ENCODE measurements around the gene FAM89B. TPM values are rescaled to one million over a fixed set of nuclear protein-coding genes. Genes with fewer than 3 reads are reported as not detected.

Gene FAM89B
- total RNA-seq, 4 donors from 2014 or later, result 12.0 to 44.1 (median 23.9) TPM

- 1 to 3% methylated on average over 18 to 22 of the region's 79 CpGs for WGBS, 2 donors
- Histone ChIP-seq H3K4me1 (peaks cover 58 to 80% (median 59%) of the 10 kb centered on the region in 3 donors), H3K9me3 (no peaks in the 10 kb centered on the region), H3K4me3 (peak within 1 kb of the TSS; percentile 46 to 83 (median 63)), H3K27ac (peak within 1 kb of the TSS; percentile 78 to 95 (median 92)), H3K36me3 (peaks cover 0 to 10% (median 0%) of the 10 kb centered on the region in 3 donors), H3K27me3 (no peaks in the 10 kb centered on the region)
- peak in 2 of 4 donors; percentile 19 to 51 for TF ChIP-seq POLR2A (IDR thresholded peaks at IDR 0.05)
- TF ChIP-seq CTCF (IDR thresholded peaks at IDR 0.05), result peak in 1 of 6 experiments; percentile 5
- intact Hi-C loops (cut with DNase I), result no loop called here
- no peak for DNase-seq
Observed at GRCh38 chr11:65558002-65558929, 14.1 kb upstream of the FAM89B start, which contains the start of gene LTBP3. Gene LTBP3 (minus strand): TSS chr11:65558359. CDS start chr11:65557959, 400 bp downstream.

GRCh38 chr11:65558930-65559509 is 13.3 kb upstream of the FAM89B start:
- no peaks in the 10 kb centered on the region for H3K27me3 ChIP-seq
- H3K9me3 ChIP-seq, result no peaks in the 10 kb centered on the region
- WGBS, 2 donors, result 66 to 71% methylated on average over 4 to 6 of the region's 19 CpGs
- intact Hi-C loops (cut with DNase I), result no loop called here
- peak overlapping the region in 3 of 4 donors; percentile 58 to 83 (median 68) for H3K4me3 ChIP-seq
- peak overlapping the region; percentile 78 to 95 (median 92) for H3K27ac ChIP-seq
- DNase-seq, result no peak
- TF ChIP-seq POLR2A (IDR thresholded peaks at IDR 0.05), result no peak
- no peak for TF ChIP-seq CTCF (IDR thresholded peaks at IDR 0.05)
- peaks cover 0 to 3% (median 0%) of the 10 kb centered on the region in 3 donors for H3K36me3 ChIP-seq
- peaks cover 57 to 73% (median 59%) of the 10 kb centered on the region in 3 donors for H3K4me1 ChIP-seq

GRCh38 chr11:65559535-65559934 is 12.8 kb upstream of the FAM89B start:
- DNase-seq, result no peak
- H3K27me3 ChIP-seq, result no peaks in the 10 kb centered on the region
- H3K9me3 ChIP-seq, result no peaks in the 10 kb centered on the region
- peak overlapping the region; percentile 78 to 95 (median 92) for H3K27ac ChIP-seq
- H3K4me3 ChIP-seq, result no peak overlapping the region
- H3K4me1 ChIP-seq, result peaks cover 52 to 67% (median 55%) of the 10 kb centered on the region in 3 donors
- WGBS, 2 donors, result 55 to 70% methylated on average over 4 to 5 of the region's 5 CpGs
- TF ChIP-seq CTCF (IDR thresholded peaks at IDR 0.05), result no peak
- TF ChIP-seq POLR2A (IDR thresholded peaks at IDR 0.05), result no peak
- intact Hi-C loops (cut with DNase I), result no loop called here
- no peaks in the 10 kb centered on the region for H3K36me3 ChIP-seq

GRCh38 chr11:65559951-65560537 is 12.3 kb upstream of the FAM89B start:
- TF ChIP-seq POLR2A (IDR thresholded peaks at IDR 0.05) (no peak), CTCF (IDR thresholded peaks at IDR 0.05) (no peak)
- no peaks in the 10 kb centered on the region for H3K36me3 ChIP-seq
- no peaks in the 10 kb centered on the region for H3K9me3 ChIP-seq
- WGBS, 2 donors, result 18 to 27% methylated on average over 5 of the region's 5 CpGs
- H3K27me3 ChIP-seq, result no peaks in the 10 kb centered on the region
- intact Hi-C loops (cut with DNase I), result no loop called here
- peak overlapping the region; percentile 78 to 95 (median 92) for H3K27ac ChIP-seq
- DNase-seq, result no peak
- no peak overlapping the region for H3K4me3 ChIP-seq
- H3K4me1 ChIP-seq, result peaks cover 49 to 62% (median 50%) of the 10 kb centered on the region in 3 donors
